ENCODE measurements around the gene PRRG4.
"Not testable (repeated sequence)": the region's sequence is repeated elsewhere in the genome, so short reads cannot be mapped to it uniquely, and the experiment has no call there.

The PRRG4 gene

GRCh38 chr11:32884023-32884422, 54.3 kb downstream of the PRRG4 start:
- H3K36me3 ChIP-seq (ENCODE audit: control insufficient read depth, insufficient read depth, low read length): no peaks in the 10 kb centered on the region
- H3K4me1 ChIP-seq (ENCODE audit: control insufficient read depth, insufficient read depth, low read length, poor library complexity, severe bottlenecking): no peaks in the 10 kb centered on the region
- no peak overlapping the region for H3K4me3 ChIP-seq (ENCODE audit: extremely low read depth, insufficient read depth, low read length, poor library complexity, severe bottlenecking)
- 86 to 95% methylated on average over 1 to 2 of the region's 3 CpGs for WGBS, 2 experiments (ENCODE audit: insufficient coverage in 2 of 2)
- no peak overlapping the region for H3K27ac ChIP-seq (ENCODE audit: low read depth, low read length, severe bottlenecking)
- no peaks in the 10 kb centered on the region for H3K9me3 ChIP-seq (ENCODE audit: control insufficient read depth, low read length)

- Histone ChIP-seq H3K4me3 (ENCODE audit: extremely low read depth, insufficient read depth, low read length, poor library complexity, severe bottlenecking) (no peak overlapping the region), H3K4me1 (ENCODE audit: control insufficient read depth, insufficient read depth, low read length, poor library complexity, severe bottlenecking) (no peaks in the 10 kb centered on the region), H3K36me3 (ENCODE audit: control insufficient read depth, insufficient read depth, low read length) (no peaks in the 10 kb centered on the region), H3K9me3 (ENCODE audit: control insufficient read depth, low read length) (no peaks in the 10 kb centered on the region), H3K27ac (ENCODE audit: low read depth, low read length, severe bottlenecking) (no peak overlapping the region)
- WGBS, 2 experiments (ENCODE audit: insufficient coverage in 2 of 2): 81 to 89% methylated on average over 2 to 3 of the region's 3 CpGs
Measured at GRCh38 chr11:32884770-32885384, 55.1 kb downstream of the PRRG4 start.

GRCh38 chr11:32885556-32885955, 55.8 kb downstream of the PRRG4 start:
- Histone ChIP-seq H3K4me1 (ENCODE audit: control insufficient read depth, insufficient read depth, low read length, poor library complexity, severe bottlenecking) (no peaks in the 10 kb centered on the region), H3K9me3 (ENCODE audit: control insufficient read depth, low read length) (no peaks in the 10 kb centered on the region)
- 83 to 92% methylated on average over 8 of the region's 9 CpGs for WGBS, 2 experiments (ENCODE audit: insufficient coverage in 2 of 2)

GRCh38 chr11:32886180-32886579, 56.5 kb downstream of the PRRG4 start:
- Histone ChIP-seq H3K36me3 (ENCODE audit: control insufficient read depth, insufficient read depth, low read length) (no peaks in the 10 kb centered on the region), H3K4me1 (ENCODE audit: control insufficient read depth, insufficient read depth, low read length, poor library complexity, severe bottlenecking) (no peaks in the 10 kb centered on the region), H3K4me3 (ENCODE audit: extremely low read depth, insufficient read depth, low read length, poor library complexity, severe bottlenecking) (no peak overlapping the region), H3K27ac (ENCODE audit: low read depth, low read length, severe bottlenecking) (no peak overlapping the region), H3K9me3 (ENCODE audit: control insufficient read depth, low read length) (no peaks in the 10 kb centered on the region)
- WGBS, 2 experiments (ENCODE audit: insufficient coverage in 2 of 2): no CpG with 5 or more reads among the region's 3 CpGs

More at GRCh38 chr11:32885556-32885955, 55.8 kb downstream of the PRRG4 start:
- no peaks in the 10 kb centered on the region for H3K36me3 ChIP-seq (ENCODE audit: control insufficient read depth, insufficient read depth, low read length)
- no peak overlapping the region for H3K27ac ChIP-seq (ENCODE audit: low read depth, low read length, severe bottlenecking)
- H3K4me3 ChIP-seq (ENCODE audit: extremely low read depth, insufficient read depth, low read length, poor library complexity, severe bottlenecking): no peak overlapping the region

- H3K9me3 ChIP-seq (ENCODE audit: control insufficient read depth, low read length); H3K36me3 ChIP-seq (ENCODE audit: control insufficient read depth, insufficient read depth, low read length); H3K27ac ChIP-seq (ENCODE audit: low read depth, low read length, severe bottlenecking); H3K4me3 ChIP-seq (ENCODE audit: extremely low read depth, insufficient read depth, low read length, poor library complexity, severe bottlenecking); H3K4me1 ChIP-seq (ENCODE audit: control insufficient read depth, insufficient read depth, low read length, poor library complexity, severe bottlenecking): not testable (repeated sequence)
- 94 to 95% methylated on average over 12 to 18 of the region's 20 CpGs for WGBS, 2 experiments (ENCODE audit: insufficient coverage in 2 of 2)
Measured at GRCh38 chr11:32887707-32888383, 58.1 kb downstream of the PRRG4 start.

GRCh38 chr11:32888384-32888710, 58.6 kb downstream of the PRRG4 start:
- not testable (repeated sequence) for H3K36me3 ChIP-seq (ENCODE audit: control insufficient read depth, insufficient read depth, low read length); H3K9me3 ChIP-seq (ENCODE audit: control insufficient read depth, low read length); H3K4me1 ChIP-seq (ENCODE audit: control insufficient read depth, insufficient read depth, low read length, poor library complexity, severe bottlenecking); H3K4me3 ChIP-seq (ENCODE audit: extremely low read depth, insufficient read depth, low read length, poor library complexity, severe bottlenecking); H3K27ac ChIP-seq (ENCODE audit: low read depth, low read length, severe bottlenecking)
- WGBS, 2 experiments (ENCODE audit: insufficient coverage in 2 of 2): 95% methylated on average over 6 to 14 of the region's 17 CpGs

GRCh38 chr11:32888805-32889204, 59.1 kb downstream of the PRRG4 start:
- no peaks in the 10 kb centered on the region for H3K36me3 ChIP-seq (ENCODE audit: control insufficient read depth, insufficient read depth, low read length)
- H3K4me1 ChIP-seq (ENCODE audit: control insufficient read depth, insufficient read depth, low read length, poor library complexity, severe bottlenecking): no peaks in the 10 kb centered on the region
- H3K27ac ChIP-seq (ENCODE audit: low read depth, low read length, severe bottlenecking): no peak overlapping the region
- no peaks in the 10 kb centered on the region for H3K9me3 ChIP-seq (ENCODE audit: control insufficient read depth, low read length)
- no peak overlapping the region for H3K4me3 ChIP-seq (ENCODE audit: extremely low read depth, insufficient read depth, low read length, poor library complexity, severe bottlenecking)

- H3K4me1 ChIP-seq (ENCODE audit: control insufficient read depth, insufficient read depth, low read length, poor library complexity, severe bottlenecking): peaks cover 4% of the 10 kb centered on the region
- H3K27ac ChIP-seq (ENCODE audit: low read depth, low read length, severe bottlenecking): no peak overlapping the region
- 21 to 60% methylated on average over 1 to 2 of the region's 11 CpGs for WGBS, 2 experiments (ENCODE audit: insufficient coverage in 2 of 2)
- no peaks in the 10 kb centered on the region for H3K9me3 ChIP-seq (ENCODE audit: control insufficient read depth, low read length)
- H3K36me3 ChIP-seq (ENCODE audit: control insufficient read depth, insufficient read depth, low read length): peaks cover 3% of the 10 kb centered on the region
- peak overlapping the region; percentile 90 for H3K4me3 ChIP-seq (ENCODE audit: extremely low read depth, insufficient read depth, low read length, poor library complexity, severe bottlenecking)
Measured at GRCh38 chr11:32890843-32891656, 61.3 kb downstream of the PRRG4 start.

- H3K36me3 ChIP-seq (ENCODE audit: control insufficient read depth, insufficient read depth, low read length): peaks cover 4% of the 10 kb centered on the region
- peaks cover 4% of the 10 kb centered on the region for H3K4me1 ChIP-seq (ENCODE audit: control insufficient read depth, insufficient read depth, low read length, poor library complexity, severe bottlenecking)
- WGBS, 2 experiments (ENCODE audit: insufficient coverage in 2 of 2): 0 to 11% methylated on average over 2 to 3 of the region's 10 CpGs
- H3K27ac ChIP-seq (ENCODE audit: low read depth, low read length, severe bottlenecking): peak overlapping the region; percentile 88
- H3K9me3 ChIP-seq (ENCODE audit: control insufficient read depth, low read length): no peaks in the 10 kb centered on the region
- peak overlapping the region; percentile 90 for H3K4me3 ChIP-seq (ENCODE audit: extremely low read depth, insufficient read depth, low read length, poor library complexity, severe bottlenecking)
Measured at GRCh38 chr11:32891657-32892354, 62.1 kb downstream of the PRRG4 start.

- Histone ChIP-seq H3K4me3 (ENCODE audit: extremely low read depth, insufficient read depth, low read length, poor library complexity, severe bottlenecking) (peak within 1 kb of the TSS; percentile 90), H3K4me1 (ENCODE audit: control insufficient read depth, insufficient read depth, low read length, poor library complexity, severe bottlenecking) (peaks cover 4% of the 10 kb centered on the region), H3K9me3 (ENCODE audit: control insufficient read depth, low read length) (no peaks in the 10 kb centered on the region), H3K36me3 (ENCODE audit: control insufficient read depth, insufficient read depth, low read length) (peaks cover 4% of the 10 kb centered on the region), H3K27ac (ENCODE audit: low read depth, low read length, severe bottlenecking) (peak within 1 kb of the TSS; percentile 88)
- WGBS, 2 experiments (ENCODE audit: insufficient coverage in 2 of 2): 0 to 1% methylated on average over 46 to 59 of the region's 91 CpGs
Measured at GRCh38 chr11:32892355-32893092, 62.8 kb downstream of the PRRG4 start, which contains the start of gene QSER1. Gene QSER1 (plus strand): TSS chr11:32892811. CDS start chr11:32893126, 315 bp downstream.
